Measurements from ENCODE around the gene ZNF32. TPM values are rescaled to one million over a fixed set of nuclear protein-coding genes. Genes with fewer than 3 reads are reported as not detected.

The ZNF32 gene
- total RNA-seq, 1 experiment from 2014 or later, result 13.0 TPM

DNA sequence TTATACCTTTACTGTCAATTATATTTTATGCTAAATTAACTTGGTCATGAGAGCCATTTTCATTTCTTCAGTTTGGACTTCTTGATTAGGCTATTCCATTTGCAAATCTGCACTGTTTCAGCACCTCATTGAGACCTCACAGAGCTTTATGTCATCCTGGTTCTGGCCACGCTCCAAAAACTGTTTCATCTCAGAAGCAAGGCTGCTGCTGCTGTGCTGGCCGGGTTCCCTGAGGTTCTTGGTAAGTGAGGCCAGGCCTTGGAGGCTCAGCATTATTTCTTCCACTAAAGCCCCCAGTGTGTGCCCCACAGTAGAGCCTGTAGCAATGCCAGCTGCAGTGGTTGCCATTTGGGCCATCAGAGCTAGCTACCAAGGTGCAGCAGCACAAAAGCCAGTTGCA, 50.2 kb downstream of the ZNF32 start:
- Mint-ChIP-seq H3K36me3 (ENCODE audit: insufficient read depth, unreplicated experiment) (no peaks in the 10 kb centered on the region), H3K27ac (ENCODE audit: low read depth, unreplicated experiment) (no peak overlapping the region), H3K4me1 (ENCODE audit: insufficient read depth, unreplicated experiment) (no peaks in the 10 kb centered on the region), H3K27me3 (ENCODE audit: insufficient read depth, unreplicated experiment) (no peaks in the 10 kb centered on the region), H3K4me3 (ENCODE audit: unreplicated experiment) (no peak overlapping the region), H3K9me3 (ENCODE audit: unreplicated experiment) (peaks cover 12% of the 10 kb centered on the region)
- DNase-seq (ENCODE audit: unreplicated experiment), result no peak
- no TSS peak for BruUV-seq (replicated peaks)
- POLR2A ChIA-PET, result no interaction called here
- CTCF ChIA-PET, result interaction anchor here (0.6 to 1.3 kb wide), 2 partner anchors 10 to 35 kb away, joined by 3 to 4 read pairs; no protein-coding TSS in a partner anchor
- TF ChIP-seq, protein P1, sequence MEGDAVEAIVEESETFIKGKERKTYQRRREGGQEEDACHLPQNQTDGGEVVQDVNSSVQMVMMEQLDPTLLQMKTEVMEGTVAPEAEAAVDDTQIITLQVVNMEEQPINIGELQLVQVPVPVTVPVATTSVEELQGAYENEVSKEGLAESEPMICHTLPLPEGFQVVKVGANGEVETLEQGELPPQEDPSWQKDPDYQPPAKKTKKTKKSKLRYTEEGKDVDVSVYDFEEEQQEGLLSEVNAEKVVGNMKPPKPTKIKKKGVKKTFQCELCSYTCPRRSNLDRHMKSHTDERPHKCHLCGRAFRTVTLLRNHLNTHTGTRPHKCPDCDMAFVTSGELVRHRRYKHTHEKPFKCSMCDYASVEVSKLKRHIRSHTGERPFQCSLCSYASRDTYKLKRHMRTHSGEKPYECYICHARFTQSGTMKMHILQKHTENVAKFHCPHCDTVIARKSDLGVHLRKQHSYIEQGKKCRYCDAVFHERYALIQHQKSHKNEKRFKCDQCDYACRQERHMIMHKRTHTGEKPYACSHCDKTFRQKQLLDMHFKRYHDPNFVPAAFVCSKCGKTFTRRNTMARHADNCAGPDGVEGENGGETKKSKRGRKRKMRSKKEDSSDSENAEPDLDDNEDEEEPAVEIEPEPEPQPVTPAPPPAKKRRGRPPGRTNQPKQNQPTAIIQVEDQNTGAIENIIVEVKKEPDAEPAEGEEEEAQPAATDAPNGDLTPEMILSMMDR (IDR thresholded peaks at IDR 0.05; ENCODE audit: unreplicated experiment), result no peak
- intact Hi-C loops (cut with micrococcal nuclease), result no loop called here

DNA sequence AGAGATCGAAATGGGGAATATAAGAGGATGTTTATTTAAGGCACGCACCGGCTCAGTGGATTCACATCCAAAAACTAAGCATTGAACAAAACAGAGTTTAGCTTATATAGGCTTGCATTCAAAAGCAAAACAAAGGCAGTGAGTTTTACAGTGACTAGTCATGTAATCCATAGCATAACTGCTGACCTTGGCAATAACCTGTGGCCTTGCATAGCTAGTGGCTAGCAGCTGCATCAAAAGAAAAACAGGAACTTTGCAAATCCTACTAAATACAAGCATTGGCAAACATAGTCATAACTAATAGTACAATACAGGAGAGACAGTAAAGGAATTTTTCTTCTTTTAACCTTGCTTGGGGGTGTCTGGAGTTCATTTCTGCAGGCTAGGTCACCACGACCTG, 52.1 kb downstream of the ZNF32 start:
- ChIA-PET POLR2A (no interaction called here), CTCF (no interaction called here)
- Mint-ChIP-seq H3K9me3 (ENCODE audit: unreplicated experiment) (peaks cover 4% of the 10 kb centered on the region), H3K4me1 (ENCODE audit: insufficient read depth, unreplicated experiment) (no peaks in the 10 kb centered on the region), H3K36me3 (ENCODE audit: insufficient read depth, unreplicated experiment) (no peaks in the 10 kb centered on the region), H3K27ac (ENCODE audit: low read depth, unreplicated experiment) (no peak overlapping the region), H3K27me3 (ENCODE audit: insufficient read depth, unreplicated experiment) (no peaks in the 10 kb centered on the region), H3K4me3 (ENCODE audit: unreplicated experiment) (no peak overlapping the region)
- TF ChIP-seq, protein P1 (IDR thresholded peaks at IDR 0.05; ENCODE audit: unreplicated experiment), result no peak
- no TSS peak for BruUV-seq (replicated peaks)
- DNase-seq (ENCODE audit: unreplicated experiment), result no peak
- intact Hi-C loops (cut with micrococcal nuclease), result no loop called here

DNA sequence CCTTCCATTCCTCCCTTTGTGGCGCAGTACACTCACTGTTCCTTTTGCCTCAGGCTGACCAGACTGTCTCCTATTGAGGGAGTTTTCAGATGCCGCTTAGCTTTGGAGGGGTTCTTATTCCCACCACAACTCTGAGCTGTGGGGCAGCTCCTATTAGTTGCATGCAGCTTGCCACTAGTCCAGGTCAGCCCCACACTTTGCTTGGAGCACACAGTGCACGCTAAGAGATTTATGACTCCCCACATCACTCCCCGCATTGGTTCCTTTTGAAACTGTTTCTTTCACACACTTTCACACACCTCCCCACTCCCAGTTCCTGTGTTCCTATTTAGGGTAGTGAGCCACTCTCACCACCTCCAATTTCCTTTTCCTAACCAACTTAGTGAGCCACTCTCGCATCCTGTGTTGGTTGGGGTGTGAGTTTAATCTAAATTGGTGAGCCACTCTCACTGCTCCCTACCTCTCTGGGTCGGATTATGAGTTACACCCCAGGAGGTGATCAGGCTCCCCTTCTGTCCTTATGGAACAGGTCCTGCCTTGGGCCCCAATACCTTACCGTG, 52.9 kb downstream of the ZNF32 start:
- DNase-seq (ENCODE audit: unreplicated experiment), result no peak
- intact Hi-C loops (cut with micrococcal nuclease), result no loop called here
- CTCF ChIA-PET, result no interaction called here
- H3K27me3 Mint-ChIP-seq (ENCODE audit: insufficient read depth, unreplicated experiment), result no peaks in the 10 kb centered on the region
- TF ChIP-seq, protein P1 (IDR thresholded peaks at IDR 0.05; ENCODE audit: unreplicated experiment), result no peak
- H3K36me3 Mint-ChIP-seq (ENCODE audit: insufficient read depth, unreplicated experiment), result no peaks in the 10 kb centered on the region
- H3K4me1 Mint-ChIP-seq (ENCODE audit: insufficient read depth, unreplicated experiment), result no peaks in the 10 kb centered on the region
- H3K9me3 Mint-ChIP-seq (ENCODE audit: unreplicated experiment), result peaks cover 4% of the 10 kb centered on the region
- no peak overlapping the region for H3K27ac Mint-ChIP-seq (ENCODE audit: low read depth, unreplicated experiment)
- no TSS peak for BruUV-seq (replicated peaks)
- H3K4me3 Mint-ChIP-seq (ENCODE audit: unreplicated experiment), result no peak overlapping the region
- POLR2A ChIA-PET, result no interaction called here

DNA sequence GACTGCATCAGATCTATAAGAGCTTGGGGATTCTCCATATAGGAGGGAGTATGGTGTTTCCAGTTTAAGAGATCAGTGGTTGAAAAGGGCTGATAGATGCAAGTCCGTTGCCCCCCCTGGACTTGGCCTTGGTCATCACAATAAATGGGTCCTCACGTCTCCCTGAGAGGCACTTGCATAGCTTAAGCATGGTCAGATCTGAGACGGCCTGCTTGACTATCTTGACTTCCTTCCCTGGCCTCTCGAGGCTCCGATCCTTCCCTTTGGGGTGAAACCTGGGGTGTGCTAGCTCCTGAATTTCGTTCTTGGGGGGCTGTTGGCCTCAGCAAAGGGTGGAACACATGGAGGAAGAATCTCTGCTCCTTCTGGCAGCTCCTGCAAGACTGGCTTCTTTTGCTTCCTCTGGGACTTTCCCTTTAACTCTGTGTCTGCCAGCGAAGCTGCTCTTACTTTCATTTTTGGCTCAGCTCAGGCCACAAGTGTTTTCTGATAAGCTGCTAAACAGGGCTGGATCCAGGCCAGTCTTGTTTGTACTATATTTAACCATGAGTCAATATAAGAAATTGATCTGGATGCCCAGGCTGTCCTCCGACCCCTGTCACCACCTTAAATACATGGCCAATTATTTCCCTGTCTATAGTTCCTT, 53.6 kb downstream of the ZNF32 start:
- H3K36me3 Mint-ChIP-seq (ENCODE audit: insufficient read depth, unreplicated experiment), result no peaks in the 10 kb centered on the region
- H3K27me3 Mint-ChIP-seq (ENCODE audit: insufficient read depth, unreplicated experiment), result no peaks in the 10 kb centered on the region
- peaks cover 4% of the 10 kb centered on the region for H3K9me3 Mint-ChIP-seq (ENCODE audit: unreplicated experiment)
- intact Hi-C loops (cut with micrococcal nuclease), result no loop called here
- CTCF ChIA-PET, result no interaction called here
- no peaks in the 10 kb centered on the region for H3K4me1 Mint-ChIP-seq (ENCODE audit: insufficient read depth, unreplicated experiment)
- no peak for DNase-seq (ENCODE audit: unreplicated experiment)
- BruUV-seq (replicated peaks), result no TSS peak
- TF ChIP-seq, protein P1 (IDR thresholded peaks at IDR 0.05; ENCODE audit: unreplicated experiment), result no peak
- H3K27ac Mint-ChIP-seq (ENCODE audit: low read depth, unreplicated experiment), result no peak overlapping the region
- POLR2A ChIA-PET, result interaction anchor here (0.6 kb wide), 1 partner anchor 13 kb away, joined by 4 read pairs; no protein-coding TSS in a partner anchor
- H3K4me3 Mint-ChIP-seq (ENCODE audit: unreplicated experiment), result no peak overlapping the region

Other genes starting within 250 kb of the ZNF32 start
- gene HNRNPF, start 239.7 kb downstream of the ZNF32 start, total RNA-seq (2022), result 184 and 198 TPM in 2 replicates
- 2.2 and 2.6 TPM in 2 replicates for gene ZNF487, start 211.8 kb downstream of the ZNF32 start, total RNA-seq (2022)
- gene ZNF239, start 74.3 kb downstream of the ZNF32 start, total RNA-seq (2022), result 9.9 and 16.4 TPM in 2 replicates
- gene ZNF485, start 42.4 kb downstream of the ZNF32 start, total RNA-seq (2022), result 4.9 and 6.5 TPM in 2 replicates

Measured in MCF 10A (cell line).